HepG2 (cell line): ENCODE results near the gene SGSH. TPM values are rescaled to one million over a fixed set of nuclear protein-coding genes. Genes with fewer than 3 reads are reported as not detected.

Experiments
- ATAC-seq: fragments of 200-7000 bp; cut with Tn5 transposase; 3 replicates; pipeline ENCODE4 v1.9.1; 2020; ENCODE audit warnings: mild to moderate bottlenecking, moderate library complexity
- BruUV-seq: library from RNA; stranded (reverse); fragments of 400-500 nt; replicated peaks from 2 replicates; lab custom pipeline; 2021; lab: Mats Ljungman, UMichigan
- CTCF ChIA-PET: fragments of 300-600 bp; formaldehyde crosslinking; extraction: SDS; loops from one replicate; lab custom pipeline; 2021; ENCODE audit warnings: low total read pairs, inconsistent platforms, low intra/inter-chr PET ratio; lab: Yijun Ruan, JAX
- POLR2A ChIA-PET: fragments of 350-600 bp; sonication (Branson Sonifier 250); formaldehyde crosslinking; loops from one replicate; lab custom pipeline; 2020; ENCODE audit warnings: antibody characterized with exemption, inconsistent platforms; lab: Yijun Ruan, JAX
- DNase-seq: peaks from one replicate; pipeline ENCODE4 v3.0.0-alpha.2; 2015; ENCODE audit warnings: low spot score
- FAIRE-seq: peaks from 3 replicates; lab custom pipeline; 2011; peaks lifted over from hg19 to GRCh38; lab: Jason Lieb, UNC
- H2AFZ ChIP-seq: one replicate; pipeline ENCODE4 v1.6.1; 2011; ENCODE audit warnings: low read length, inconsistent platforms
- H3K27ac ChIP-seq: fragments of 300-600 bp; 3 replicates; pipeline ENCODE4 v1.8.0; 2011; ENCODE audit warnings: mixed run types, mild to moderate bottlenecking, mixed read lengths, low read length, inconsistent platforms; ENCODE audit not compliant: insufficient read depth; ENCODE audit errors: extremely low read length
- H3K27me3 ChIP-seq, 2 experiments: fragments of 200-600 bp in 1 of 2; 2 replicates in 1 of 2; 3 replicates in 1 of 2; pipeline versions ENCODE4 v1.6.0 to v1.8.0; 2011; ENCODE audit warnings: low read length in 2 of 2, mild to moderate bottlenecking in 2 of 2, moderate library complexity in 2 of 2, inconsistent platforms in 1 of 2; ENCODE audit not compliant: insufficient read depth in 2 of 2, control insufficient read depth in 1 of 2
- H3K36me3 ChIP-seq, 2 experiments: fragments of 200-600 bp in 1 of 2; replicated peaks in 1 of 2; 2 replicates in 1 of 2; 3 replicates in 1 of 2; pipeline versions ENCODE4 v1.5.1 to v1.8.0; 2011; ENCODE audit warnings: low read length in 2 of 2, inconsistent platforms in 1 of 2; ENCODE audit not compliant: insufficient read depth in 2 of 2, control insufficient read depth in 1 of 2
- H3K4me1 ChIP-seq: 2 replicates; pipeline ENCODE4 v1.5.1; 2012; ENCODE audit warnings: low read length, inconsistent platforms; ENCODE audit not compliant: insufficient read depth
- H3K4me2 ChIP-seq: 2 replicates; pipeline ENCODE4 v1.6.0; 2011; ENCODE audit warnings: low read depth, low read length, inconsistent platforms
- H3K4me3 ChIP-seq, 3 experiments: fragments of 200-600 bp in 1 of 3; sonication (generic), shearing (Covaris generic) in 1 of 3; replicated peaks in 1 of 3; 2 replicates each; pipeline ENCODE4 v1.5.1; 2011 to 2016; ENCODE audit warnings: low read length in 3 of 3, inconsistent platforms in 2 of 3, low read depth in 2 of 3, mild to moderate bottlenecking in 2 of 3, control low read depth in 1 of 3, mixed read lengths in 1 of 3; ENCODE audit not compliant: insufficient read depth in 1 of 3
- H3K79me2 ChIP-seq: one replicate; pipeline ENCODE4 v1.6.1; 2011; ENCODE audit warnings: low read length, inconsistent platforms; ENCODE audit not compliant: insufficient read depth
- H3K9ac ChIP-seq: 2 replicates; pipeline ENCODE4 v1.6.0; 2011; ENCODE audit warnings: mild to moderate bottlenecking, low read depth, low read length, inconsistent platforms; ENCODE audit not compliant: insufficient read depth
- H3K9me3 ChIP-seq: 2 replicates; pipeline ENCODE4 v1.5.1; 2012; ENCODE audit warnings: mild to moderate bottlenecking, low read length
- H4K20me1 ChIP-seq: 2 replicates; pipeline ENCODE4 v1.6.0; 2011; ENCODE audit warnings: inconsistent platforms, mild to moderate bottlenecking, low read length, moderate library complexity; ENCODE audit not compliant: insufficient read depth
- AGO2 ChIP-seq: fragments of 200-400 bp; formaldehyde crosslinking; optimal IDR thresholded peaks from 2 replicates; pipeline ENCODE3; 2017; ENCODE audit warnings: mild to moderate bottlenecking, low read depth, low read length, moderate library complexity
- ATAD3A ChIP-seq: sonication (generic); formaldehyde crosslinking; IDR thresholded peaks from 2 replicates; pipeline ENCODE4 v1.4.0; 2020; ENCODE audit warnings: missing genetic modification reagents
- KMT2B ChIP-seq: IDR thresholded peaks from 2 replicates; pipeline ENCODE4 v1.6.1; 2016; ENCODE audit warnings: missing genetic modification reagents, missing compliant biosample characterization
- NFE2L2 ChIP-seq: fragments of 150-350 bp; IDR thresholded peaks from 2 replicates; pipeline ENCODE4 v1.6.1; 2014; ENCODE audit warnings: low read length
- NFKB2 ChIP-seq: sonication (generic); formaldehyde crosslinking; IDR thresholded peaks from 2 replicates; pipeline ENCODE4 v1.4.0; 2020; ENCODE audit warnings: missing genetic modification reagents, borderline replicate concordance
- NR2C2 ChIP-seq: sonication (generic); formaldehyde crosslinking; IDR thresholded peaks from 2 replicates; pipeline ENCODE4 v1.4.0; 2020; ENCODE audit warnings: missing genetic modification reagents, mild to moderate bottlenecking, moderate library complexity, borderline replicate concordance
- STAG1 ChIP-seq: sonication (generic); formaldehyde crosslinking; IDR thresholded peaks from 2 replicates; pipeline ENCODE4 v1.4.0; 2020; ENCODE audit warnings: missing genetic modification reagents
- ZFP36 ChIP-seq: fragments of 150-350 bp; IDR thresholded peaks from 2 replicates; pipeline ENCODE4 v1.6.1; 2018; ENCODE audit warnings: borderline replicate concordance, low read length, low read depth; ENCODE audit not compliant: partially characterized antibody
- ZMYM3 ChIP-seq: sonication (generic); formaldehyde crosslinking; IDR thresholded peaks from 2 replicates; pipeline ENCODE4 v1.5.1; 2020; ENCODE audit warnings: mild to moderate bottlenecking, missing genetic modification reagents
- ZNF451 ChIP-seq: sonication (generic); formaldehyde crosslinking; IDR thresholded peaks from 2 replicates; pipeline ENCODE4 v1.5.0; 2020; ENCODE audit warnings: mild to moderate bottlenecking, missing genetic modification reagents
- ZNF530 ChIP-seq: sonication (generic); formaldehyde crosslinking; IDR thresholded peaks from 2 replicates; pipeline ENCODE4 v1.5.0; 2020; ENCODE audit warnings: low read depth, mild to moderate bottlenecking, missing genetic modification reagents
- ZNF670 ChIP-seq: sonication (generic); formaldehyde crosslinking; IDR thresholded peaks from 2 replicates; pipeline ENCODE4 v1.8.0; 2022; ENCODE audit warnings: mild to moderate bottlenecking, missing genetic modification reagents, borderline replicate concordance
- WGBS: methylation state at CpG from one replicate; pipeline ENCODE4 v1.1.6; 2017; ENCODE audit warnings: low lambda C conversion rate; 5-methylcytosine and 5-hydroxymethylcytosine counted together
- in situ Hi-C: cut with HindIII; loops from 2 replicates; pipeline ENCODE4 v1.10.0; 2017; ENCODE audit warnings: low pct_unique_long_range_greater_than_20kb; ENCODE audit not compliant: extremely low pct_ligation_motif_present
- intact Hi-C: fragments of 100-400 bp; cut with micrococcal nuclease; formaldehyde crosslinking; loops from one replicate; pipeline ENCODE4 v1.10.0; 2022; ENCODE audit not compliant: unreplicated experiment
- polyA plus RNA-seq, 8 experiments: library from polyadenylated mRNA; depleted of rRNA in 3 of 8; stranded (reverse) in 7 of 8; unstranded in 1 of 8; fragments of >200 nt; fragmentation: Illumina TruSeq in 4 of 8; extraction: Trizol in 4 of 8; gene quantifications; 2 replicates each; pipeline versions ENCODE4 v1.2.1 to v1.2.3, GENCODE V29; 2011 to 2016; ENCODE audit warnings: low read depth in 4 of 8, missing spikeins in 1 of 8, mixed read lengths in 1 of 8; ENCODE audit not compliant: insufficient read depth in 1 of 8
- total RNA-seq, 5 experiments: library from RNA; depleted of rRNA; stranded (reverse); fragments of >200 nt; fragmentation: Illumina TruSeq; extraction: Trizol; gene quantifications; 2 replicates each; pipeline ENCODE4 v1.2.3, GENCODE V29; 2016; ENCODE audit warnings: low read depth in 1 of 5
- TF ChIP-seq, protein P1 (sequence below): sonication (generic); formaldehyde crosslinking; IDR thresholded peaks from 2 replicates; pipeline ENCODE4 v1.8.0; 2022; ENCODE audit warnings: low read depth, missing genetic modification reagents
- TF ChIP-seq, protein P2 (sequence below): IDR thresholded peaks from 2 replicates; pipeline ENCODE4 v1.6.1; 2016; ENCODE audit warnings: low read depth, borderline replicate concordance

SGSH gene
- total and polyA plus RNA-seq, 2 of the 13 experiments (the other 11 are each of a cell fraction or from before 2014, with no cell fraction given), result 12.2 to 17.6 TPM

DNA sequence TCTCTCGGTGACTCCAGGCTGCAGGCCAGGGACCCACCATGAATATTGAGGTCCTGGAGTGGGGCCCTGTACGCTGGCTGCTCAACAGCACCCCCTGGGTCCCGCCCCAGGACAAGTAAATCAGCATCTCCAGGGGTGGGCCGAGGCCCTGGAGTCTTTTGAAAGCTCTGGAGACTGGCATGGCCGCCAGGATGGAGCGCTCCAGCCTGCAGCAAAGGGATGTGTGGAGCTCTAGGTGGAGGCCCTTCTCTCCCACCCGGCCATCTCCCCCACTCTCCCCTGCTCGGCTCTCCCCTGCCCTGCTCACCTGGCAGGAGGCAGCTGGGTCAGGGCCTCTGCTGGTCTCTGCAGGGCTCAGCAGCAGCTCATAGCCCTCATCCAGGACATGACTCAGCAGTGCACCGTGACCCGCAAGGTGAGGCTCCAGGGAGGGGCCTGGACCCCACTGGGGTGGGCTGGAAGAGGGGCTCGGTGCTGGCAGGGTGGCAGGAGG lies 16.6 kb downstream of the SGSH start:
- ATAC-seq (peak; percentile 17), FAIRE-seq (no peak), DNase-seq (no peak)
- Histone ChIP-seq H3K27ac (no peak overlapping the region), H3K79me2 (no peaks in the 10 kb centered on the region), H3K4me3 (no peak overlapping the region), H3K4me2 (no peak overlapping the region), H2AFZ (no peak overlapping the region), H3K27me3 (peaks cover 0 to 7% of the 10 kb centered on the region in 2 experiments; a peak in 2 of 5 replicates), H4K20me1 (no peaks in the 10 kb centered on the region), H3K4me1 (peaks cover 8% of the 10 kb centered on the region), H3K9me3 (no peaks in the 10 kb centered on the region), H3K9ac (no peak overlapping the region), H3K36me3 (no peaks in the 10 kb centered on the region)
- WGBS, result 38% methylated on average over 4 of the region's 11 CpGs
- CTCF ChIA-PET, result no interaction called here
- no TSS peak for BruUV-seq
- intact Hi-C loops (no loop called here), in situ Hi-C loops (no loop called here)
- TF ChIP-seq AGO2, result peak; percentile 76
- TF ChIP-seq STAG1 (CRISPR knock-in tag), result 0 out of 2 replicates have a peak, but pooled peaks have one; percentile 4
- TF ChIP-seq ATAD3A (CRISPR knock-in tag), result no peak
- TF ChIP-seq NFE2L2, result peak; percentile 38; the same call in 1 of the 2 replicates
- POLR2A ChIA-PET, result interaction anchor here (1.1 kb wide), 1 partner anchor 17 kb away, joined by 3 read pairs; the partner anchor contains the start of genes SGSH and SLC26A11

DNA sequence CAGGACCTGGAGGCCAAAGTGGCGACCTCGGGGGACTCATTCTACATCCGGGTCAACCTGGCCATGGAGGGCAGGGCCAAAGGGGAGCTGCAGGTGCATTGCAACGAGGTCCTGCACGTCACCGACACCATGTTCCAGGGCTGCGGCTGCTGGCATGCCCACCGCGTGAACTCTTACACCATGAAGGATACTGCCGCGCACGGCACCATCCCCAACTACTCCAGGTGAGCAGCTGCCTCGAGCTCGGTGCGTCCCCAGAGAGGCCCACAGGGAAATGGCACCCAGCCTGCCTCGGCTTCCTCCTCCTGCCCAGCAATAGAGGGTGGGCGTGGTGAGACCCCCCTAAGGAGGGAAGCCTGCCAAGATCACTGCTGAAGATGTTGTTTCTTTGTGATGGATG lies 17.9 kb downstream of the SGSH start:
- no peaks in the 10 kb centered on the region for H3K9me3 ChIP-seq
- DNase-seq, result no peak
- TF ChIP-seq ZMYM3 (no peak), AGO2 (peak; percentile 50), ZNF530 (CRISPR knock-in tag) (no peak), KMT2B (CRISPR knock-in tag) (no peak), ZNF451 (CRISPR knock-in tag) (no peak), NFKB2 (CRISPR knock-in tag) (no peak), ZFP36 (no peak), ZNF670 (CRISPR knock-in tag) (no peak), NR2C2 (0 out of 2 replicates have a peak, but pooled peaks have one; percentile 30)
- TF ChIP-seq, protein P1, sequence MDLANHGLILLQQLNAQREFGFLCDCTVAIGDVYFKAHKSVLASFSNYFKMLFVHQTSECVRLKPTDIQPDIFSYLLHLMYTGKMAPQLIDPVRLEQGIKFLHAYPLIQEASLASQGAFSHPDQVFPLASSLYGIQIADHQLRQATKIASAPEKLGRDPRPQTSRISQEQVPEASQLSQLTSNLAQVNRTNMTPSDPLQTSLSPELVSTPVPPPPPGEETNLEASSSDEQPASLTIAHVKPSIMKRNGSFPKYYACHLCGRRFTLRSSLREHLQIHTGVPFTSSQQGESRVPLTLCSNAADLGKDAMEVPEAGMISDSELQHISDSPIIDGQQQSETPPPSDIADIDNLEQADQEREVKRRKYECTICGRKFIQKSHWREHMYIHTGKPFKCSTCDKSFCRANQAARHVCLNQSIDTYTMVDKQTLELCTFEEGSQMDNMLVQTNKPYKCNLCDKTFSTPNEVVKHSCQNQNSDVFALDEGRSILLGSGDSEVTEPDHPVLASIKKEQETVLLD (CRISPR knock-in tag), result no peak
- TF ChIP-seq, protein P2, sequence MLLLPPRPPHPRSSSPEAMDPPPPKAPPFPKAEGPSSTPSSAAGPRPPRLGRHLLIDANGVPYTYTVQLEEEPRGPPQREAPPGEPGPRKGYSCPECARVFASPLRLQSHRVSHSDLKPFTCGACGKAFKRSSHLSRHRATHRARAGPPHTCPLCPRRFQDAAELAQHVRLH (CRISPR knock-in tag), result no peak
- TF ChIP-seq, all 625 proteins: peak for 2
- ChIA-PET CTCF (no interaction called here), POLR2A (no interaction called here)
- Histone ChIP-seq H3K79me2 (no peaks in the 10 kb centered on the region), H3K9ac (no peak overlapping the region), H3K27ac (no peak overlapping the region), H4K20me1 (no peaks in the 10 kb centered on the region), H3K36me3 (no peaks in the 10 kb centered on the region), H3K4me2 (no peak overlapping the region), H3K4me3 (no peak overlapping the region), H3K27me3 (peaks cover 0 to 16% of the 10 kb centered on the region in 2 experiments; a peak in 2 of 5 replicates), H3K4me1 (peaks cover 16% of the 10 kb centered on the region), H2AFZ (no peak overlapping the region)
- no TSS peak for BruUV-seq
- in situ Hi-C loops, result no loop called here
- ATAC-seq (no peak), FAIRE-seq (no peak)
- WGBS, result 71% methylated on average over 6 of the region's 17 CpGs
- intact Hi-C loops, result no loop called here
